Mononuclear cell (primary cell): ENCODE measurements around the gene EFCAB11. TPM values are rescaled to one million over a fixed set of nuclear protein-coding genes. Genes with fewer than 3 reads are reported as not detected.

ENCODE experiments used
- H3K27me3 ChIP-seq: 2 replicates; pipeline ENCODE4 v1.6.0; 2011; ENCODE audit warnings: low read length, control low read depth; ENCODE audit not compliant: insufficient read depth
- H3K4me1 ChIP-seq: 2 replicates; pipeline ENCODE4 v1.5.1; 2011; ENCODE audit warnings: mild to moderate bottlenecking, low read length, control low read depth; ENCODE audit not compliant: insufficient read depth
- H3K4me3 ChIP-seq: 2 replicates; pipeline ENCODE4 v1.5.1; 2011; ENCODE audit warnings: mild to moderate bottlenecking, low read length, moderate library complexity
- H3K9me3 ChIP-seq: 2 replicates; pipeline ENCODE4 v1.5.1; 2011; ENCODE audit warnings: low read depth, mild to moderate bottlenecking, control low read depth, low read length
- total RNA-seq: library from RNA; depleted of rRNA; stranded (reverse); fragments of >200 nt; gene quantifications from one replicate; pipeline ENCODE4 v1.2.3, GENCODE V29; 2012

The EFCAB11 gene
- total RNA-seq, 1 donor = 0.63 TPM

- no peaks in the 10 kb centered on the region for H3K27me3 ChIP-seq
- H3K4me3 ChIP-seq = no peak overlapping the region
- peaks cover 8% of the 10 kb centered on the region for H3K4me1 ChIP-seq
- H3K9me3 ChIP-seq = no peaks in the 10 kb centered on the region
These were observed 208.4 kb downstream of the EFCAB11 start for GRCh38 chr14:89746135-89746534.

Other genes starting within 250 kb of the EFCAB11 start
- 52.2 TPM for gene TDP1, start 1.2 kb upstream of the EFCAB11 start, total RNA-seq
- gene KCNK13, start 107.3 kb upstream of the EFCAB11 start, total RNA-seq = 0.42 TPM